NOMO-1 treated with dmso at 0.1 percent for 144 hours (cell line): ENCODE data around the gene KCTD12.
"Not testable (repeated sequence)": the region's sequence is repeated elsewhere in the genome, so short reads cannot be mapped to it uniquely, and the experiment has no call there.

Experiments
- DNase-seq: peaks from one replicate; lab custom pipeline; 2025; ENCODE audit not compliant: unreplicated experiment; lab: John Stamatoyannopoulos, UW

KCTD12 gene

GRCh38 chr13:76886292-76887075, at the start of gene KCTD12:
Gene KCTD12 (minus strand): TSS chr13:76886405. CDS start chr13:76886148, 257 bp downstream.
- DNase-seq = peak; percentile 50

GRCh38 chr13:76934671-76935070, 48.5 kb upstream of the KCTD12 start:
- DNase-seq = no peak

GRCh38 chr13:76932076-76932475, 45.9 kb upstream of the KCTD12 start:
- DNase-seq = no peak

- DNase-seq = no peak
Observed at GRCh38 chr13:76929851-76930374, 43.7 kb upstream of the KCTD12 start.

GRCh38 chr13:76929320-76929719, 43.1 kb upstream of the KCTD12 start:
- peak; percentile 25 for DNase-seq

- DNase-seq = no peak
Observed at GRCh38 chr13:76928456-76928855, 42.3 kb upstream of the KCTD12 start.

- DNase-seq = no peak
Observed at GRCh38 chr13:76927955-76928354, 41.8 kb upstream of the KCTD12 start.

- no peak for DNase-seq
Observed at GRCh38 chr13:76925115-76925514, 38.9 kb upstream of the KCTD12 start.

- DNase-seq = no peak
Observed at GRCh38 chr13:76921516-76921915, 35.3 kb upstream of the KCTD12 start.

- DNase-seq = not testable (repeated sequence)
Observed at GRCh38 chr13:76917755-76918481, 31.7 kb upstream of the KCTD12 start.

GRCh38 chr13:76917095-76917494, 30.9 kb upstream of the KCTD12 start:
- DNase-seq = no peak

GRCh38 chr13:76913898-76914297, 27.7 kb upstream of the KCTD12 start:
- no peak for DNase-seq

GRCh38 chr13:76912476-76912875, 26.3 kb upstream of the KCTD12 start:
- DNase-seq = no peak

- no peak for DNase-seq
Observed at GRCh38 chr13:76904507-76904906, 18.3 kb upstream of the KCTD12 start.

GRCh38 chr13:76903544-76904162, 17.4 kb upstream of the KCTD12 start:
- peak; percentile 28 for DNase-seq

GRCh38 chr13:76899066-76899465, 12.9 kb upstream of the KCTD12 start:
- DNase-seq = not testable (repeated sequence)

GRCh38 chr13:76897171-76897570, 11.0 kb upstream of the KCTD12 start:
- DNase-seq = not testable (repeated sequence)

GRCh38 chr13:76894401-76895110, 8.4 kb upstream of the KCTD12 start:
- DNase-seq = no peak

GRCh38 chr13:76892488-76892887, 6.3 kb upstream of the KCTD12 start:
- DNase-seq = no peak

GRCh38 chr13:76890021-76890420, 3.8 kb upstream of the KCTD12 start:
- DNase-seq = no peak

GRCh38 chr13:76889254-76889653, 3.0 kb upstream of the KCTD12 start:
- DNase-seq = no peak
